Type B pancreatic cell (in vitro differentiated cells): ENCODE data around the gene C1orf159. TPM values are rescaled to one million over a fixed set of nuclear protein-coding genes. Genes with fewer than 3 reads are reported as not detected.

Experiments
- DNase-seq: peaks from one replicate; pipeline ENCODE4 v3.0.0; 2021; ENCODE audit warnings: mixed read lengths; ENCODE audit not compliant: unreplicated experiment; ENCODE audit errors: extremely low spot score
- H3K27ac Mint-ChIP-seq: 2 replicates; pipeline ENCODE4 v1.8.0; 2021; ENCODE audit warnings: mild to moderate bottlenecking, mixed read lengths
- H3K27me3 Mint-ChIP-seq: 2 replicates; pipeline ENCODE4 v1.8.0; 2021; ENCODE audit warnings: mixed read lengths
- H3K36me3 Mint-ChIP-seq: 2 replicates; pipeline ENCODE4 v1.8.0; 2021; ENCODE audit warnings: mixed read lengths
- H3K4me1 Mint-ChIP-seq: one replicate; pipeline ENCODE4 v1.8.0; 2021; ENCODE audit warnings: mixed read lengths; ENCODE audit not compliant: unreplicated experiment
- H3K4me3 Mint-ChIP-seq: 2 replicates; pipeline ENCODE4 v1.8.0; 2021; ENCODE audit warnings: mild to moderate bottlenecking, mixed read lengths
- H3K9me3 Mint-ChIP-seq: 2 replicates; pipeline ENCODE4 v1.8.0; 2021; ENCODE audit warnings: mixed read lengths
- CTCF ChIP-seq: fragments of 200-600 bp; sonication (generic); conservative IDR thresholded peaks from 2 replicates; pipeline ENCODE4 v1.5.0; 2021; ENCODE audit warnings: antibody characterized with exemption, mild to moderate bottlenecking
- total RNA-seq: library from RNA; stranded (reverse); gene quantifications from 2 replicates; pipeline ENCODE4 v1.2.1, GENCODE V29; 2021; ENCODE audit warnings: low replicate concordance

Gene C1orf159
- total RNA-seq, 1 donor from 2014 or later, result 21.2 TPM

GRCh38 chr1:1136547-1137230 lies 20.8 kb upstream of the C1orf159 start:
- H3K27ac Mint-ChIP-seq, result no peak overlapping the region
- H3K4me1 Mint-ChIP-seq, result peaks cover 5% of the 10 kb centered on the region
- H3K27me3 Mint-ChIP-seq, result no peaks in the 10 kb centered on the region
- H3K36me3 Mint-ChIP-seq, result no peaks in the 10 kb centered on the region
- no peaks in the 10 kb centered on the region for H3K9me3 Mint-ChIP-seq
- no peak for DNase-seq
- H3K4me3 Mint-ChIP-seq, result no peak overlapping the region
- TF ChIP-seq CTCF, result no peak

GRCh38 chr1:1135339-1136136 lies 19.6 kb upstream of the C1orf159 start:
- Mint-ChIP-seq H3K4me3 (no peak overlapping the region), H3K36me3 (no peaks in the 10 kb centered on the region), H3K27me3 (no peaks in the 10 kb centered on the region), H3K9me3 (no peaks in the 10 kb centered on the region), H3K4me1 (peaks cover 9% of the 10 kb centered on the region), H3K27ac (no peak overlapping the region)
- no peak for DNase-seq
- TF ChIP-seq CTCF, result no peak

- Mint-ChIP-seq H3K4me1 (peaks cover 18% of the 10 kb centered on the region), H3K27ac (no peak overlapping the region), H3K4me3 (no peak overlapping the region), H3K9me3 (no peaks in the 10 kb centered on the region), H3K27me3 (no peaks in the 10 kb centered on the region), H3K36me3 (no peaks in the 10 kb centered on the region)
- no peak for DNase-seq
- TF ChIP-seq CTCF, result no peak
Observed at GRCh38 chr1:1134300-1134970, 18.5 kb upstream of the C1orf159 start.

- Mint-ChIP-seq H3K9me3 (no peaks in the 10 kb centered on the region), H3K4me1 (peaks cover 25% of the 10 kb centered on the region), H3K4me3 (peak overlapping the region; percentile 28), H3K27ac (no peak overlapping the region), H3K27me3 (no peaks in the 10 kb centered on the region), H3K36me3 (no peaks in the 10 kb centered on the region)
- DNase-seq, result no peak
- no peak for TF ChIP-seq CTCF
Observed at GRCh38 chr1:1132956-1133750, 17.3 kb upstream of the C1orf159 start.
